Fibroblast of gingiva (primary cell): Measurements from ENCODE around the gene SCN3B.
A peak's percentile ranks its signal among the peaks of the same experiment; 100 is the strongest.

Experiments
- DNase-seq: peaks from one replicate; pipeline ENCODE4 v3.0.0-alpha.2; 2011; ENCODE audit warnings: low read depth

Gene SCN3B

GRCh38 chr11:123594921-123595320, 59.5 kb downstream of the SCN3B start:
- DNase-seq = no peak

- DNase-seq = no peak
Measured at GRCh38 chr11:123594188-123594901, 60.1 kb downstream of the SCN3B start.

- no peak for DNase-seq
Measured at GRCh38 chr11:123593570-123593969, 60.9 kb downstream of the SCN3B start.

GRCh38 chr11:123590296-123590912, 64.0 kb downstream of the SCN3B start:
- peak; percentile 46 for DNase-seq

- DNase-seq = no peak
Measured at GRCh38 chr11:123588864-123589262, 65.6 kb downstream of the SCN3B start.

- no peak for DNase-seq
Measured at GRCh38 chr11:123588117-123588863, 66.1 kb downstream of the SCN3B start.

- DNase-seq = no peak
Measured at GRCh38 chr11:123587559-123587958, 66.9 kb downstream of the SCN3B start.

- no peak for DNase-seq
Measured at GRCh38 chr11:123587044-123587443, 67.4 kb downstream of the SCN3B start.

- DNase-seq = no peak
Measured at GRCh38 chr11:123586568-123586967, 67.9 kb downstream of the SCN3B start.

GRCh38 chr11:123585706-123586105, 68.7 kb downstream of the SCN3B start:
- no peak for DNase-seq

GRCh38 chr11:123585206-123585605, 69.2 kb downstream of the SCN3B start:
- no peak for DNase-seq

GRCh38 chr11:123584737-123585136, 69.7 kb downstream of the SCN3B start:
- DNase-seq = no peak

- no peak for DNase-seq
Measured at GRCh38 chr11:123584186-123584585, 70.2 kb downstream of the SCN3B start.

GRCh38 chr11:123582992-123583504, 71.4 kb downstream of the SCN3B start:
- DNase-seq = no peak

GRCh38 chr11:123581651-123582399, 72.6 kb downstream of the SCN3B start:
- no peak for DNase-seq

- no peak for DNase-seq
Measured at GRCh38 chr11:123580557-123581275, 73.7 kb downstream of the SCN3B start.

GRCh38 chr11:123580137-123580536, 74.3 kb downstream of the SCN3B start:
- DNase-seq = no peak

GRCh38 chr11:123579482-123579812, 75.0 kb downstream of the SCN3B start:
- DNase-seq = no peak
